ENCODE results near the gene BCAR3.

BCAR3 gene

GRCh38 chr1:93640656-93641440 lies 40.8 kb downstream of the BCAR3 start:
- FAIRE-seq (no peak), DNase-seq (ENCODE audit: low spot score) (no peak)

- DNase-seq (ENCODE audit: low spot score) (no peak), FAIRE-seq (no peak)
Observed at GRCh38 chr1:93638981-93639380, 42.7 kb downstream of the BCAR3 start.

- DNase-seq (ENCODE audit: low spot score) (no peak), FAIRE-seq (no peak)
Observed at GRCh38 chr1:93638307-93638847, 43.3 kb downstream of the BCAR3 start.

GRCh38 chr1:93636712-93637111 lies 44.9 kb downstream of the BCAR3 start:
- FAIRE-seq = no peak

GRCh38 chr1:93635614-93636543 lies 45.8 kb downstream of the BCAR3 start:
- FAIRE-seq = no peak
- DNase-seq (ENCODE audit: low spot score) = no peak

More at GRCh38 chr1:93636712-93637111, 44.9 kb downstream of the BCAR3 start:
- no peak for DNase-seq (ENCODE audit: low spot score)

- DNase-seq (ENCODE audit: low spot score) (no peak), FAIRE-seq (no peak)
Observed at GRCh38 chr1:93633313-93633712, 48.3 kb downstream of the BCAR3 start.

- FAIRE-seq (no peak), DNase-seq (ENCODE audit: low spot score) (no peak)
Observed at GRCh38 chr1:93631626-93632365, 49.8 kb downstream of the BCAR3 start.

- FAIRE-seq = no peak
- DNase-seq (ENCODE audit: low spot score) = no peak
Observed at GRCh38 chr1:93630168-93630567, 51.5 kb downstream of the BCAR3 start.

GRCh38 chr1:93629101-93630059 lies 52.3 kb downstream of the BCAR3 start:
- peak; percentile 70 for DNase-seq (ENCODE audit: low spot score)
- FAIRE-seq = peak; percentile 83

- no peak for FAIRE-seq
Observed at GRCh38 chr1:93628681-93629080, 53.0 kb downstream of the BCAR3 start.

GRCh38 chr1:93625582-93626327 lies 55.9 kb downstream of the BCAR3 start:
- DNase-seq (ENCODE audit: low spot score) = peak; percentile 42
- FAIRE-seq = no peak

More at GRCh38 chr1:93628681-93629080, 53.0 kb downstream of the BCAR3 start:
- no peak for DNase-seq (ENCODE audit: low spot score)

GRCh38 chr1:93623875-93624274 lies 57.8 kb downstream of the BCAR3 start:
- DNase-seq (ENCODE audit: low spot score) = no peak

GRCh38 chr1:93623436-93623835 lies 58.2 kb downstream of the BCAR3 start:
- DNase-seq (ENCODE audit: low spot score) = no peak

More at GRCh38 chr1:93623875-93624274, 57.8 kb downstream of the BCAR3 start:
- FAIRE-seq = no peak

GRCh38 chr1:93621246-93621645 lies 60.4 kb downstream of the BCAR3 start:
- no peak for DNase-seq (ENCODE audit: low spot score)
- no peak for FAIRE-seq

More at GRCh38 chr1:93623436-93623835, 58.2 kb downstream of the BCAR3 start:
- no peak for FAIRE-seq

- no peak for DNase-seq (ENCODE audit: low spot score)
Observed at GRCh38 chr1:93620841-93621210, 60.8 kb downstream of the BCAR3 start.

GRCh38 chr1:93620172-93620840 lies 61.3 kb downstream of the BCAR3 start:
- FAIRE-seq (no peak), DNase-seq (ENCODE audit: low spot score) (no peak)

More at GRCh38 chr1:93620841-93621210, 60.8 kb downstream of the BCAR3 start:
- no peak for FAIRE-seq

- FAIRE-seq (no peak), DNase-seq (ENCODE audit: low spot score) (no peak)
Observed at GRCh38 chr1:93619507-93620171, 62.0 kb downstream of the BCAR3 start.
